HG02840 (cell line): Measurements from ENCODE around the gene PLD6.
"Not testable (repeated sequence)": the region's sequence is repeated elsewhere in the genome, so short reads cannot be mapped to it uniquely, and the experiment has no call there.

ENCODE experiments used
- ATAC-seq: cut with Tn5 transposase; IDR thresholded peaks from one replicate; pipeline ENCODE4 v1.9.1; 2021; ENCODE audit warnings: mild to moderate bottlenecking, moderate library complexity, moderate number of reproducible peaks; ENCODE audit not compliant: unreplicated experiment, low FRiP score

The PLD6 gene, protein sequence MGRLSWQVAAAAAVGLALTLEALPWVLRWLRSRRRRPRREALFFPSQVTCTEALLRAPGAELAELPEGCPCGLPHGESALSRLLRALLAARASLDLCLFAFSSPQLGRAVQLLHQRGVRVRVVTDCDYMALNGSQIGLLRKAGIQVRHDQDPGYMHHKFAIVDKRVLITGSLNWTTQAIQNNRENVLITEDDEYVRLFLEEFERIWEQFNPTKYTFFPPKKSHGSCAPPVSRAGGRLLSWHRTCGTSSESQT

GRCh38 chr17:17206124-17206912 is at the start of gene PLD6:
Gene PLD6 (minus strand): TSS chr17:17206333. CDS start chr17:17206286, 47 bp downstream.
- peak; percentile 59 for ATAC-seq

GRCh38 chr17:17255689-17256088 is 49.6 kb upstream of the PLD6 start:
- not testable (repeated sequence) for ATAC-seq

GRCh38 chr17:17254036-17254435 is 47.9 kb upstream of the PLD6 start:
- no peak for ATAC-seq

DNA sequence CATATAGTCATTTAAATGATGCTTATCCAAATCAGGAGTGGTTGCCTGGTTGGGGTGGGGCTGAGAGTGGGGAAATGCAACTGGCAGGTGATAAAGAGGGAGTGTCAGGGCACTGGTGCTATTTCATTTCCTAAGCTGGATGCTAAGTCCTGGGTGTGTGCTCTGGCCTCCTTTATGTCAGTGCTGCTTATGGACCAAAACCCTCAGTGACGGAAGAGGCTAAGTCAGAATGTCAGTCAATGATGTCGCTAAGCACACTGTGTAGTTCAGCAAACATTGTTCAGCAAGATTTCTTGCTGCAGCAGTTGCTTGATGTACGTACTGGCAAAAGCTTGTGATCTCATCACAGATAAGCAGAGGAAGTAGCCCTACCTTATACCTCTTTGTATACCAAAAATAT is 47.3 kb upstream of the PLD6 start:
- no peak for ATAC-seq

DNA sequence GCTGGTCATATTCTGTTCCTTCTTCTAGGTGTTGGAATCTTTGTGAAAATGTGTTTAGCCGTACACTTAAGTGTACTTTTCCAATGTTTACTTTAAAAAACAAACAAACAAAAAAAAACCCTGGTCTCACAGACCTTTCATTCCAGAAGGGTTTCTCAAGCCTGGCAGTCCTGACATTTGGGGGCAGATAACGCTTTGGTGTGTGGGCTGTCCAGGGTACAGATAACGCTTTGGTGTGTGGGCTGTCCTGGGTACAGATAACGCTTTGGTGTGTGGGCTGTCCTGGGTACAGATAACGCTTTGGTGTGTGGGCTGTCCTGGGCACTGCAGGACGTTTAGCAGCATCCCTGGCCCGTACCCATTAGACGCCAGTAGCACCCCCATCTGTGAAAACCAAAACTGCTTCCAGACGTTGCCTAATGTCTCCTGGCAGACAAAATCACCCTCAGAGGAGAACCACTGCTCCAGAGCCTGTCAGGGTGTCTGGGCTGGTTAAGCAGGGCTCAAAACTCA is 46.1 kb upstream of the PLD6 start:
- ATAC-seq, result no peak

DNA sequence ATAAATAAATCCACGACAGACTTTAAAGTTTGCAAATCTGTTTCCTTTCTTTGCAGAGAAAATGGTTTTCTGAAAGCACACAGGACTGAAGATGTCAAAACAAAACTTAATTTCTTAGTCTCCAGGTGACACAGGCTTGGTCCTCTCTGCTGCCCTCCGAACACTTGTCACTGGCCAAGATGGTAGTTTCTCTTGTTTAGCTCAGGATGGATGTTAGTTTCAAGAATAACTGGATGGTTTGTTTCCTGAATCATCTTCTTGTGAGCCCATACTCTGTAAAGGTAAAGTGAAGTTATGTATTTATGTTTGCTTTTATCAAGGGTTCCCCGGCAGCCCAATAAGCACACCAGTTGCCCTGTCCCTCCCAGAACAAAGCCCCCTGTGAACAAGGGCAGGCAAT is 40.7 kb upstream of the PLD6 start:
- ATAC-seq, result no peak

DNA sequence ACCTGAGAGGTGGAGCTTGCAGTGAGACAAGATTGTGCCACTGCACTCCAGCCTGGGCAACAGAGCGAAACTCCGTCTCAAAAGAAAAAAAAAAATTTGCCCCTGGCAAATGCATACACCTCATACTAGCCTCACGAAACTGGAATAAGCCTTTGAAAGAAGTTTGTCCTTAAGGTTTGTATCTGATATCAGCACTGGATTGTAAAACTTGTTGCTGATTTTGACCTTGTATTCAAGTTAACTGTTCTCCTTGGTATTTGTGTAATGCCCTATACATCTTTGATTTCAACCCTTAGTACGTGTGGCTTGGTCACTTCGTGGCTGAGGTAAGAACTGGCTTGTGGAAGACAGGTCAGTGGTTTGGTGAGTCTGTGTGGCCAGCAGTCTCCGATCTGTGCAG is 37.0 kb upstream of the PLD6 start:
- ATAC-seq, result no peak

GRCh38 chr17:17242246-17242645 is 36.1 kb upstream of the PLD6 start:
- no peak for ATAC-seq

DNA sequence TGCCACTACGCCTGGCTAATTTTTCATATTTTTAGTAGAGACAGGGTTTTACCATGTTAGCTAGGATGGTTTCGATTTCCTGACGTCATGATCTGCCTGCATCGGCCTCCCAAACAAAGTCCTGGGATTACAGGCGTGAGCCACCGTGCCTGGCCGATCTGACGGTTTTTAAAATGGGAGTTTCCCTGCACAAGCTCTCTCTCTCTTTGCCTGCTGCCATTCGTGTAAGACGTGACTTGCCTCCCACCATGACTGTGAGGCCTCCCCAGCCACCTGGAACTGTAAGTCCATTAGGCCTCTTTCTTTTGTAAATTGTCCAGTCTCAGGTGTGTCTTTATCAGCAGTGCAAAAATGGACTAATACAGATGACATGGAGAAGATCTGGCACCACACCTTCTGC is 35.5 kb upstream of the PLD6 start:
- no peak for ATAC-seq

DNA sequence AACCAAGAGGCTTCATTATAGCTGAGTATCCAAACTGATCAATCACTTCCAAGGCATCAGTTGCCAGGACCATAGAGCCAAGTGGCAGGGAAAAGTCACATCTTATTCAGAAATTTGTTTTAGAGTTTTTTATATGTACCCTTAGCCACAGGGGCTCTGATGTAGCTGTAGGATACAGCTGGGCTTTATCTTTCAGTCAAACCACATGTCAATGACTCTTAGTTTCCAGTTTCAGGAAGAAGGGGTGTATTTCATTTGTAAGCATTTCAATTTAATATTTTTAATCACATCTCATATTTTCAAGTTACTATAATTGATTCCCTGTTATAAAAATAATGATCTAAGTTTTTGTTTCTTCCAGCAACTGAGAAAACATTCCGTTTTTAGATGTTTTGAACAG is 33.7 kb upstream of the PLD6 start:
- no peak for ATAC-seq

DNA sequence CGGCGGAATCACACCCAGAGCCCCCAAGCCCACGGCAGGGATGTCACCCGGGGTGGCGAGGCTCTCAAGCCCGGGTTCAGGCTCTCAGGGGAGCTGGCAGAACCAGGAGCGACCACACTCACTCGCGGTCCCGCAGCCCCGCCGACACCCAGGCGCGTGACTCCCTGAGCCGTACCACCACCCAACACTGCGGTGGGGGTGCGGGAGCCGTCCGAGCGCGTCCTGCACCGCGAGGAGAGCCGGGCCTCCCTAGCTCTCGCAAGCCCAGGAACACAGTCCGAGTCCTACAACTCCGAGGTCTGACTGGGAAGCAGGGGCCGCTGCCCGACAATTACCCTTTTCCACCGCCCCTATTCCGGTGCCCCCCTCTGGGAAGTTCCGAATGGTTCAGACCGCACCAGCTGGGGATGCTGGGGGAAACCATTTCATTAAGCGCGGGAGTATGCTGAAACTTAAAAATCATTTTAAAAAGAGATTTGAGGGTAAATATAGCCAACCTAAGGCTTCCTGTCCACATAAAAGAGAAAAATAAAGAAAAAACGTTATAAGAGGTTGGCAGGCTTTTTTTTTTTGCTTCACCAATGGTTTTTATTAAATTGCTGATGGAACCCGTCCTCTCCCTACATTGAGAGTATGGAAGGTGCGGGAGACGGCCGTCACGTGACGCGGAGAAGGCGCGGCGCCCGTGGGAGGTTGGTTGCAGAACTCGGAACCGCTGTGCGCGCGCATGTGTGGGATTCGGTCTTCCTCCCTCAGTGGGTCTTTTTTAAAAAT is 31.1 kb upstream of the PLD6 start, which contains the start of gene FLCN:
Gene FLCN (minus strand): TSS at position 143 of the 774 bp plus-strand sequence. CDS start 9,031 bp downstream, outside the sequence.
- peak; percentile 72 for ATAC-seq

GRCh38 chr17:17236295-17237025 is 30.3 kb upstream of the PLD6 start:
- peak; percentile 5 for ATAC-seq

DNA sequence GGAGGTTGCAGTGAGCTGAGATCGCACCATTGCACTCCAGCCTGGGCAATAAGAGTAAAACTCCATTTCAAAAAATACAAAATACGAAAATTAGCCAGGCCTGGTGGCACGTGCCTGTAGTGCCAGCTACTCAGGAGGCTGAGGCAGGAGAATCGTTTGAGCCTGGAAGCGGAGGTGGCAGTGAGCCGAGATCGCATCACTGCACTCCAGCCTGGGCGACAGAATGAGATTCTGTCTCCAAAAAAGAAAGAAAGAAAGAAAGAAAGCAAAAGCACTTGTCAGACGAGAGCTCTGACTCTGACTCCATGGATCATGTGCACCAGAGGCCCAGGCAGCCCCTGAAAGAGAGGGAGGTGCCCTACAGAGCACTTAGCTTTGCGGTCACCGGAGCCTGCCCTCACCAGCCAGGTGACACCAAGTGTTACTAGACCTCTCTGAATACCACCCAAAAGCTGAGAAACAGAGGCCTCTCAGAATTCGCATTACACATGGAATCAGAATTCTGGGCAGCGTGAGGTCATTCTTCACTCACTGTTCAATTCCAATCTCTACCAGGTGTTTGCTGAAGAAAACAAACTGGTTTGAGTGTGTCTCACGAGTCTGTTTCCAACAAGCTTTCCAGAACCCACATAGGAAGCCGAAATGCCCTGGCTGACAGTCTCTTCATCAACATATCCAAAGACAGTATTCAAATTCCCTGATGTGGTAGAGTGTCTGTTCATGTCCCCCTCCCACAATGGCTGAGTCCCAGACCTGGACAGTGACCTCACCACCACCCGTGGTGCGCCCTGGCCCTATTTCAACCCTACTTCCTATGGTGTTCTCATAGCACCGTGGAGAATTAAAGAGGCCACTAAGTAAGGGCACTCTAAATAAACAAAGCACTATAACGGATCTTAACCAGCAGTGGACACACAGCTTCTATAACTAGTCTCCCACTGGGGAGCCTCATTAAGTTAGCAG is 29.4 kb upstream of the PLD6 start:
- no peak for ATAC-seq

DNA sequence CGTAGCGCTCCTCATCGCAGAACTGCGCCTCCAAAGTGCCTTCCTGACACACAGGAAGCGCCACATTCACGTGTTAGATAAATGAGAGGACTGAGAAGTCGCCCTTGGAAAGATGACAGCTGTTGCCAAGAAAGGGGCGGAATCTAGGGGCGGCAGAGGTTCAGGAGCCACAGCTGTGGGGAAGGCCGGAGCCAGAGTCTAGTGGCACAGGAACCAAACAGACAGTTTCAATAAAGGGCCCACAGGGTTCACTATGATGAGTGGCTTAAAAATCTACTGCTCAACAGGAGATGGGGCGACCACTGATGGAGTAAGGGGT is 26.1 kb upstream of the PLD6 start:
- no peak for ATAC-seq

DNA sequence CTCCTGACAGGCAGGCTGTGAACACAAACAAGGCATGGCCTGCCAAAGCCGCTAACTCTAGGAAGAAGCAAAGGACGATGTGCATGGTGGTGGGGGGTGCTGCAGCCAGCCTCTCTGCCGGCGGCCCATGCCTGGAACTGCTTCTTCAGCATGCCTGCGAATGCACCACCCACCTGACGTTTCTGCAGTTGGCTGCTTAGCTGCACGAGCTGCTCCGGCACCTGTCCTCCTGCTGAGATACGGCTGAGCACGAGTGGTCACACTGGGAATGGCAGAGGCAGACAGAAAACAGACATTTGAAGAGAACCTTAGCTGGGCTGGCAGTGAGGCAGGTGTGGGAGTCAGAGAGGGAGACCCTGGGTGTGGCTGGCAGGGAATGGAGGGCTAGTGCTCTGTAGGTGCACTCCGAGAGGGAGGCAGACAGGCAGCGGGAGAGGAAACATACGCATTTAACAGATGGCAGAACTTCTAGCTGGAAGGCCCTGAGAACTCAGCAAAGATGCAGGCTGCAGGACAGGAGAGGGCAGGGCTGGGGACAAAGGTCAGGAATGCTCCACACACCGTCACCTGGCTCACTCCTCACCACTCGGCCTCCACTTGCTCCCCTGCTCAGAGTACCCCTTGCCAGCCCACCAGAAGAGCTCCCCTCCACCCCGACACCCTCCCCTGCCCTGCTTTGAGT is 25.6 kb upstream of the PLD6 start:
- no peak for ATAC-seq

- ATAC-seq, result no peak
Measured at GRCh38 chr17:17229416-17230384, 23.6 kb upstream of the PLD6 start.

- no peak for ATAC-seq
Measured at GRCh38 chr17:17228521-17229279, 22.6 kb upstream of the PLD6 start.
